ENCODE measurements around the gene PLAC8. TPM values are rescaled to one million over a fixed set of nuclear protein-coding genes. Genes with fewer than 3 reads are reported as not detected.
"Not testable (repeated sequence)": the region's sequence is repeated elsewhere in the genome, so short reads cannot be mapped to it uniquely, and the experiment has no call there.

The PLAC8 gene
- total RNA-seq, 2 donors from 2014 or later: 246 to 715 TPM

- Histone ChIP-seq H3K4me1 (no peaks in the 10 kb centered on the region), H3K9me3 (no peaks in the 10 kb centered on the region), H3K27me3 (no peaks in the 10 kb centered on the region), H3K4me3 (no peak overlapping the region), H3K27ac (no peak overlapping the region), H3K36me3 (no peaks in the 10 kb centered on the region), H3K9ac (ENCODE audit: low read depth in 2 of 2, low read length in 2 of 2) (no peak overlapping the region)
- intact Hi-C loops (cut with DNase I): no loop called here
- no peak for TF ChIP-seq CTCF (IDR thresholded peaks at IDR 0.05)
- DNase-seq: no peak
Observed at GRCh38 chr4:83075311-83076095, 39.0 kb downstream of the PLAC8 start.

GRCh38 chr4:83074783-83075182 is 39.7 kb downstream of the PLAC8 start:
- not testable (repeated sequence) for H3K4me3 ChIP-seq; H3K9me3 ChIP-seq; H3K9ac ChIP-seq (ENCODE audit: low read depth in 2 of 2, low read length in 2 of 2); DNase-seq; H3K36me3 ChIP-seq; H3K4me1 ChIP-seq; H3K27ac ChIP-seq; H3K27me3 ChIP-seq
- intact Hi-C loops (cut with DNase I): loop anchor here (5.0 kb wide), 2 partner anchors 193 to 208 kb away; partner anchors contain the start of gene COQ2

- Histone ChIP-seq H3K36me3 (no peaks in the 10 kb centered on the region), H3K4me1 (no peaks in the 10 kb centered on the region), H3K9me3 (no peaks in the 10 kb centered on the region), H3K27ac (no peak overlapping the region), H3K27me3 (no peaks in the 10 kb centered on the region), H3K9ac (ENCODE audit: low read depth in 2 of 2, low read length in 2 of 2) (no peak overlapping the region), H3K4me3 (no peak overlapping the region)
- peak; percentile 66 for DNase-seq
- intact Hi-C loops (cut with DNase I): loop anchor here (5.0 kb wide), 2 partner anchors 193 to 208 kb away; partner anchors contain the start of gene COQ2
- peak; percentile 71 for TF ChIP-seq CTCF (IDR thresholded peaks at IDR 0.05)
Observed at GRCh38 chr4:83074086-83074704, 40.3 kb downstream of the PLAC8 start.

GRCh38 chr4:83071116-83071515 is 43.4 kb downstream of the PLAC8 start:
- Histone ChIP-seq H3K4me1 (no peaks in the 10 kb centered on the region), H3K9ac (ENCODE audit: low read depth in 2 of 2, low read length in 2 of 2) (no peak overlapping the region), H3K27ac (no peak overlapping the region), H3K36me3 (no peaks in the 10 kb centered on the region), H3K4me3 (no peak overlapping the region), H3K9me3 (no peaks in the 10 kb centered on the region), H3K27me3 (no peaks in the 10 kb centered on the region)
- no peak for DNase-seq
- intact Hi-C loops (cut with DNase I): loop anchor here (5.0 kb wide), 2 partner anchors 196 to 211 kb away; partner anchors contain the start of gene COQ2
- TF ChIP-seq CTCF (IDR thresholded peaks at IDR 0.05): no peak

- no peak for TF ChIP-seq CTCF (IDR thresholded peaks at IDR 0.05)
- intact Hi-C loops (cut with DNase I): no loop called here
- Histone ChIP-seq H3K27me3 (no peaks in the 10 kb centered on the region), H3K4me1 (no peaks in the 10 kb centered on the region), H3K27ac (no peak overlapping the region), H3K36me3 (no peaks in the 10 kb centered on the region), H3K4me3 (no peak overlapping the region), H3K9ac (ENCODE audit: low read depth in 2 of 2, low read length in 2 of 2) (no peak overlapping the region), H3K9me3 (no peaks in the 10 kb centered on the region)
- no peak for DNase-seq
Observed at GRCh38 chr4:83067058-83067639, 47.4 kb downstream of the PLAC8 start.
